Measurements from ENCODE around the gene ANGPT4.

DNA sequence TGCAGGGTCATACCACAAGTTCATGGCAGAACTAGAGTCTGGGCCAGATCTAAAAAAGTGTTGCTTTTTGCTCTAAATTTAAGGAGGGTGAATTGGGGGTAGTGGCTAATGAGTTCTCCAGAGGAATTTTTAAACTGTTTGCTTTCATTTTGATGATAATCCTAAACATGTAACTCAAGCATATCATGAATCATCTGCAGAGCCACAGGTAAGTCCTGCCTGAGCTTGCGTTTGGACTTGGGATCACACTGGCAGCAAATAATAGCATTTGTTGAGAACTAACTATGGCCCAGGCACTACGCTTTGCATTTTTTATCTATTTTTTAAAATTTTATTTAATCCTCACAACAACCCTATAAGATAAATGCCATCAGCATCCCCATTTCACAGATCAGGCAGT, 55.2 kb downstream of the ANGPT4 start:
- TF ChIP-seq EZH2 (IDR thresholded peaks at IDR 0.05): no peak
- TF ChIP-seq, protein P1, sequence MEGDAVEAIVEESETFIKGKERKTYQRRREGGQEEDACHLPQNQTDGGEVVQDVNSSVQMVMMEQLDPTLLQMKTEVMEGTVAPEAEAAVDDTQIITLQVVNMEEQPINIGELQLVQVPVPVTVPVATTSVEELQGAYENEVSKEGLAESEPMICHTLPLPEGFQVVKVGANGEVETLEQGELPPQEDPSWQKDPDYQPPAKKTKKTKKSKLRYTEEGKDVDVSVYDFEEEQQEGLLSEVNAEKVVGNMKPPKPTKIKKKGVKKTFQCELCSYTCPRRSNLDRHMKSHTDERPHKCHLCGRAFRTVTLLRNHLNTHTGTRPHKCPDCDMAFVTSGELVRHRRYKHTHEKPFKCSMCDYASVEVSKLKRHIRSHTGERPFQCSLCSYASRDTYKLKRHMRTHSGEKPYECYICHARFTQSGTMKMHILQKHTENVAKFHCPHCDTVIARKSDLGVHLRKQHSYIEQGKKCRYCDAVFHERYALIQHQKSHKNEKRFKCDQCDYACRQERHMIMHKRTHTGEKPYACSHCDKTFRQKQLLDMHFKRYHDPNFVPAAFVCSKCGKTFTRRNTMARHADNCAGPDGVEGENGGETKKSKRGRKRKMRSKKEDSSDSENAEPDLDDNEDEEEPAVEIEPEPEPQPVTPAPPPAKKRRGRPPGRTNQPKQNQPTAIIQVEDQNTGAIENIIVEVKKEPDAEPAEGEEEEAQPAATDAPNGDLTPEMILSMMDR (IDR thresholded peaks at IDR 0.05): no peak
- TF ChIP-seq EZH2phosphoT487 (IDR thresholded peaks at IDR 0.05): no peak

Measured in neural progenitor cell (in vitro differentiated cells).